ENCODE data around the gene MAMLD1. TPM values are rescaled to one million over a fixed set of nuclear protein-coding genes. Genes with fewer than 3 reads are reported as not detected.

Gene MAMLD1
- total RNA-seq, 1 donor = 3.3 TPM

GRCh38 chrX:150365051-150365989 lies 2.2 kb downstream of the MAMLD1 start:
- H2AFZ ChIP-seq (ENCODE audit: low read length) = peak overlapping the region; percentile 58
- H3K27me3 ChIP-seq (ENCODE audit: insufficient read depth, low read length) = no peaks in the 10 kb centered on the region
- peak overlapping the region; percentile 89 for H3K4me2 ChIP-seq (ENCODE audit: insufficient read depth, low read length)
- peak; percentile 83 for DNase-seq (ENCODE audit: insufficient read length, low spot score, missing footprints)
- H3K79me2 ChIP-seq (ENCODE audit: insufficient read depth, low read length) = peaks cover 27% of the 10 kb centered on the region
- peaks cover 13% of the 10 kb centered on the region for H3K4me1 ChIP-seq (ENCODE audit: insufficient read depth, low read length)
- H3K36me3 ChIP-seq (ENCODE audit: insufficient read depth, low read length) = no peaks in the 10 kb centered on the region
- no peaks in the 10 kb centered on the region for H3K9me3 ChIP-seq (ENCODE audit: low read depth, low read length)
- peak overlapping the region; percentile 96 for H3K27ac ChIP-seq (ENCODE audit: low read depth, low read length)
- TF ChIP-seq, protein P1, sequence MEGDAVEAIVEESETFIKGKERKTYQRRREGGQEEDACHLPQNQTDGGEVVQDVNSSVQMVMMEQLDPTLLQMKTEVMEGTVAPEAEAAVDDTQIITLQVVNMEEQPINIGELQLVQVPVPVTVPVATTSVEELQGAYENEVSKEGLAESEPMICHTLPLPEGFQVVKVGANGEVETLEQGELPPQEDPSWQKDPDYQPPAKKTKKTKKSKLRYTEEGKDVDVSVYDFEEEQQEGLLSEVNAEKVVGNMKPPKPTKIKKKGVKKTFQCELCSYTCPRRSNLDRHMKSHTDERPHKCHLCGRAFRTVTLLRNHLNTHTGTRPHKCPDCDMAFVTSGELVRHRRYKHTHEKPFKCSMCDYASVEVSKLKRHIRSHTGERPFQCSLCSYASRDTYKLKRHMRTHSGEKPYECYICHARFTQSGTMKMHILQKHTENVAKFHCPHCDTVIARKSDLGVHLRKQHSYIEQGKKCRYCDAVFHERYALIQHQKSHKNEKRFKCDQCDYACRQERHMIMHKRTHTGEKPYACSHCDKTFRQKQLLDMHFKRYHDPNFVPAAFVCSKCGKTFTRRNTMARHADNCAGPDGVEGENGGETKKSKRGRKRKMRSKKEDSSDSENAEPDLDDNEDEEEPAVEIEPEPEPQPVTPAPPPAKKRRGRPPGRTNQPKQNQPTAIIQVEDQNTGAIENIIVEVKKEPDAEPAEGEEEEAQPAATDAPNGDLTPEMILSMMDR (IDR thresholded peaks at IDR 0.05; ENCODE audit: extremely low read depth, low read depth, low read length) = peak; percentile 45
- H3K4me3 ChIP-seq (ENCODE audit: insufficient read depth, low read length) = peak overlapping the region; percentile 78
- no peaks in the 10 kb centered on the region for H4K20me1 ChIP-seq (ENCODE audit: insufficient read depth, low read length)

DNA sequence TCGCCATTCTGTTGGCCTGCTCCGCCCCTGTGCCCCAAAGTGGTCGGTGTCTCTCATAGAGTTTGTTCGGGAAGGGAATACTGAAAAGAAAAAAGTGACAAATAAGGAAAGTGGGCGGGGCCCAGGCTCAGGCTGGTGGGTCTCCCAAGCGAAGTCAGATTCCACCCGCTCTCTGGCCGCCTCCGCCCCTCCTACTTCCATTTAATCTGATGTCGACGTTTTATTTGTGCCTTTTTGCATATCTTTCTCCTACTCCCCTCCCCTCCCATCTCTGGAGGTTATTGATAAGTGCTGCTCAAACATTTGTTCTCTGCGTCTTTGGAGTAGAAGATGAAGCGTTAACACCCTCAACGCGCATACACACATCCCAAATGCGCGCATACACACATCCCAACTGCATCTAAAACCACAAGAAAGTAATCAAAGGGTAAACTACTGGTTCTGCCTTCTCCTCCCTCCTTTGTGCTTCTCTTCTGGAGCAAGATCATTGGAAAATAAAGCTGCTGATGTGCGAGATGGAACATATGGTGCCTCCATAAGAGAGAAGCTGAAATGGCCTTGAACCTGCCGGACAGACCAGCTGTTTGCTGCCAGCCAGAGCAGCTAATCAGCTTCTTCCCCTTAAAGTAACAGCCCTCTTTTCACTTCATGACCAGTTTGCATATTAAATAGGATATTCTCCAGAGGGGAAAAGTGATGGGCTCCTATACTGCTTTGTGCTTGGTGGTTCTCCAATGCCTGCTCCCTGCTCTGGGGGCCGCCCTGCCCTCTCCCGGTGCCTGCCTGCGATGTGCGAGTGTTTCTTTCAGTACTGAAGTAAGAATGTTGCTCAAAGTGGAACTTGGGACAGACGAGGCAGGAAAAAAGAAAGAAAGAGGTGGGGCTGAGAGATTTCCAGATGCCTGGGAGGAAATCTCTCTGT lies 3.1 kb downstream of the MAMLD1 start:
- Histone ChIP-seq H3K4me2 (ENCODE audit: insufficient read depth, low read length) (peak overlapping the region; percentile 82), H3K79me2 (ENCODE audit: insufficient read depth, low read length) (peaks cover 33% of the 10 kb centered on the region)

DNA sequence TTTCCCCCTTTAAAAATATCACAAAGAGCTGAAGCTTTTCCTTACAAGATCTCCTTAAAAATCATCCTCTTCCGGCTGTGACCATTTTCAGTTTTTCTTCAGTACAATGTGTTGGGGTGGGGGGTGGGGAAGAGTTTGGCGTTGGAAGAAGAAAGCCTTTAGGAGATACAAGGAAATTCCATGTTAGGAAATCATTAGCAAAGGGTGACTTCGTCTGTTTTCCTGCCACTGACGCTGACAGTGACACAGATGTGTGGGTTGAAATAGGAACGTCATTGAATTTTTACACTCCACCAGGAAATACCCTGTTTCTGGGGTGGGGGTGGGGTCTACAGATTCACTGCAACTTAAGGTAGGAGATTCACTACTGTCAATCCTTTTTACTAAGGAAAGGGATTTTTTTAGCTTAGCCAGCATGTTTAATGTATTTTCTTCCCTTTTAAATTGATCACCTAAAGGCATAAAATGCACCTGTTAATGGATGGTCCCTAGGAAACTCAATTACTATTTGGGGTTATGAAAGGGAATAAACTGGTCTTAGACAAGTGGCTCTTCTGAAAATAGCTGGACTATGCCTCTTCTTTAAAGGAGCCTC lies 3.9 kb downstream of the MAMLD1 start:
- Histone ChIP-seq H3K27ac (ENCODE audit: low read depth, low read length) (peak overlapping the region; percentile 96), H3K4me3 (ENCODE audit: insufficient read depth, low read length) (peak overlapping the region; percentile 78), H3K27me3 (ENCODE audit: insufficient read depth, low read length) (no peaks in the 10 kb centered on the region), H3K36me3 (ENCODE audit: insufficient read depth, low read length) (no peaks in the 10 kb centered on the region), H4K20me1 (ENCODE audit: insufficient read depth, low read length) (no peaks in the 10 kb centered on the region), H3K4me1 (ENCODE audit: insufficient read depth, low read length) (peaks cover 8% of the 10 kb centered on the region), H3K79me2 (ENCODE audit: insufficient read depth, low read length) (peaks cover 41% of the 10 kb centered on the region), H3K4me2 (ENCODE audit: insufficient read depth, low read length) (peak overlapping the region; percentile 82), H3K9me3 (ENCODE audit: low read depth, low read length) (no peaks in the 10 kb centered on the region), H2AFZ (ENCODE audit: low read length) (peak overlapping the region; percentile 67)
- DNase-seq (ENCODE audit: insufficient read length, low spot score, missing footprints) = peak; percentile 77
- TF ChIP-seq, protein P1 (IDR thresholded peaks at IDR 0.05; ENCODE audit: extremely low read depth, low read depth, low read length) = no peak

More for the DNA sequence above, 3.1 kb downstream of the MAMLD1 start:
- H3K27ac ChIP-seq (ENCODE audit: low read depth, low read length) = peak overlapping the region; percentile 96
- no peaks in the 10 kb centered on the region for H3K27me3 ChIP-seq (ENCODE audit: insufficient read depth, low read length)
- H3K4me1 ChIP-seq (ENCODE audit: insufficient read depth, low read length) = peaks cover 13% of the 10 kb centered on the region
- no peaks in the 10 kb centered on the region for H3K9me3 ChIP-seq (ENCODE audit: low read depth, low read length)
- no peaks in the 10 kb centered on the region for H4K20me1 ChIP-seq (ENCODE audit: insufficient read depth, low read length)
- H2AFZ ChIP-seq (ENCODE audit: low read length) = peak overlapping the region; percentile 67
- H3K4me3 ChIP-seq (ENCODE audit: insufficient read depth, low read length) = peak overlapping the region; percentile 78
- no peaks in the 10 kb centered on the region for H3K36me3 ChIP-seq (ENCODE audit: insufficient read depth, low read length)
- TF ChIP-seq, protein P1 (IDR thresholded peaks at IDR 0.05; ENCODE audit: extremely low read depth, low read depth, low read length) = peak; percentile 18
- DNase-seq (ENCODE audit: insufficient read length, low spot score, missing footprints) = no peak

Measured in osteoblast (primary cell).